GM12892 (cell line): Measurements from ENCODE around the gene ERVMER34-1.

Source experiments
- POLR2A ChIP-seq: IDR thresholded peaks from 2 replicates; pipeline ENCODE4 v1.6.1; 2011; ENCODE audit warnings: low read depth, low read length, control low read depth
- POLR2AphosphoS5 ChIP-seq: IDR thresholded peaks from 2 replicates; pipeline ENCODE4 v1.6.1; 2011; ENCODE audit warnings: low read depth, low read length, control low read depth
- TAF1 ChIP-seq: IDR thresholded peaks from 2 replicates; pipeline ENCODE4 v1.6.1; 2011; ENCODE audit warnings: low read depth, mild to moderate bottlenecking, control low read depth, low read length, borderline replicate concordance

- TF ChIP-seq POLR2A (no peak), TAF1 (no peak), POLR2AphosphoS5 (no peak)
Observed at GRCh38 chr4:52711272-52711671, 40.0 kb downstream of the ERVMER34-1 start.
